Keratinocyte (primary cell): Measurements from ENCODE around the gene RTEL1.

ENCODE experiments used
- EZH2 ChIP-seq: IDR thresholded peaks from one replicate; pipeline ENCODE4 v1.6.1; 2012; ENCODE audit warnings: inconsistent platforms, mild to moderate bottlenecking, low read length, moderate library complexity
- TF ChIP-seq, protein P1 (sequence below), 3 experiments: IDR thresholded peaks in 1 of 3; conservative IDR thresholded peaks in 1 of 3; optimal IDR thresholded peaks in 1 of 3; 2 replicates in 2 of 3; 3 replicates in 1 of 3; pipeline versions ENCODE3 to v1.5.1; 2011; ENCODE audit warnings: low read length in 3 of 3, mild to moderate bottlenecking in 3 of 3, moderate library complexity in 2 of 3, control low read depth in 1 of 3, inconsistent platforms in 1 of 3; ENCODE audit not compliant: insufficient read depth in 2 of 3; ENCODE audit errors: extremely low read depth in 1 of 3

DNA sequence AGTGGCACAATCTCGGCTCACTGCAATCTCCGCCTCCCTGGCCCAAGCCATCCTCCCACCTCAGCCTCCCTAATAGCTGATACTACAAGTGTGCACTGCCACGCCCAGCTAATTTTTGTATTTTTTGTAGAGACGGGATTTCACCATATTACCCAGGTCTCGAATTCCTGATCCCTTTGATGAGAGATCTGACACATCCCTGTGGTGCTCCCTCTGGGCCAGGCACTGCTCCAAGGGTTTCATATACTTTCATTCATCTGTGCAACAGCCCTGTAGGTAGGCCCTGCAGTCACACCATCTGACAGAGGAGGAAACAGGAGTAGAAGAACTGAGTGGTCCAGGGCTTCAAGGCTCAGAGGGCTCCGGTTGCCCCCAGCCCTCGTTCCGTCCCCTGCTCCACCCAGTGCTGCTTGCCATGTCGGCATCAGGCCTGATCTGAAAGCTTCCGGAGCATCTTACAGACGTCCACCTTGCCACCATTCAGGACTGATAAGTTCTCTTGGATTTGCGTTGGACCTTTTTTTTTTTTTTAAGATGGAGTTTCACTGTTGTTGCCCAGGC, 53.1 kb downstream of the RTEL1 start:
- TF ChIP-seq, protein P1, sequence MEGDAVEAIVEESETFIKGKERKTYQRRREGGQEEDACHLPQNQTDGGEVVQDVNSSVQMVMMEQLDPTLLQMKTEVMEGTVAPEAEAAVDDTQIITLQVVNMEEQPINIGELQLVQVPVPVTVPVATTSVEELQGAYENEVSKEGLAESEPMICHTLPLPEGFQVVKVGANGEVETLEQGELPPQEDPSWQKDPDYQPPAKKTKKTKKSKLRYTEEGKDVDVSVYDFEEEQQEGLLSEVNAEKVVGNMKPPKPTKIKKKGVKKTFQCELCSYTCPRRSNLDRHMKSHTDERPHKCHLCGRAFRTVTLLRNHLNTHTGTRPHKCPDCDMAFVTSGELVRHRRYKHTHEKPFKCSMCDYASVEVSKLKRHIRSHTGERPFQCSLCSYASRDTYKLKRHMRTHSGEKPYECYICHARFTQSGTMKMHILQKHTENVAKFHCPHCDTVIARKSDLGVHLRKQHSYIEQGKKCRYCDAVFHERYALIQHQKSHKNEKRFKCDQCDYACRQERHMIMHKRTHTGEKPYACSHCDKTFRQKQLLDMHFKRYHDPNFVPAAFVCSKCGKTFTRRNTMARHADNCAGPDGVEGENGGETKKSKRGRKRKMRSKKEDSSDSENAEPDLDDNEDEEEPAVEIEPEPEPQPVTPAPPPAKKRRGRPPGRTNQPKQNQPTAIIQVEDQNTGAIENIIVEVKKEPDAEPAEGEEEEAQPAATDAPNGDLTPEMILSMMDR (optimal IDR thresholded peaks at IDR 0.05 in 1 of 3, IDR thresholded peaks at IDR 0.05 in 1 of 3, conservative IDR thresholded peaks at IDR 0.05 in 1 of 3; ENCODE audit: extremely low read depth in 1 of 3, insufficient read depth in 2 of 3, low read length in 3 of 3): no peak
- TF ChIP-seq EZH2: no peak
